GM18873 (cell line): ENCODE measurements around the gene H19.

ENCODE experiments used
- ATAC-seq: cut with Tn5 transposase; IDR thresholded peaks from one replicate; pipeline ENCODE4 v1.9.1; 2021; ENCODE audit warnings: mild to moderate bottlenecking, moderate library complexity, moderate number of reproducible peaks; ENCODE audit not compliant: unreplicated experiment, low FRiP score

H19 gene

DNA sequence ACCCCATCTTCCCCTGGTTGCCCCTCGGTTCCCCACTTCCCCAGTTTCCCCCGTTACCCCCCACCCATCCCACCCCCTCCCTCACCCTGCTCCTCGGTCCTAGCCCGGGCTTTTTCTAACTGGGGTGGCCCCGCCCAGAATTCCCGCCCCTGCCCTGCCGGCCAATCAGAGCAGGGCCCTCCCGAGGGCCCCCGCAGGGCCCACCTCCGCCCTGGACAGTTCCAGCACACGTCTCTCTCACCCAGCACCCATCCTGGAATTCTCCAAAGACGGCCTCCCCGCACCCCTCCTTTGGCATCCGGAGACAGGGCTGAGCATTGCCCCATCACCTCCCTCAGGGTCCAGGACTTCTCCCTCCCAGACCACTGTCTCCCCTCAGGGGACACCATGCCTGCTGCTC, at the start of gene H19:
Gene H19, minus strand, starts transcription at position 88 of the 400 bp plus-strand sequence.
- ATAC-seq = no peak

- ATAC-seq = no peak
These were observed 44.3 kb upstream of the H19 start for GRCh38 chr11:2041963-2042362.

DNA sequence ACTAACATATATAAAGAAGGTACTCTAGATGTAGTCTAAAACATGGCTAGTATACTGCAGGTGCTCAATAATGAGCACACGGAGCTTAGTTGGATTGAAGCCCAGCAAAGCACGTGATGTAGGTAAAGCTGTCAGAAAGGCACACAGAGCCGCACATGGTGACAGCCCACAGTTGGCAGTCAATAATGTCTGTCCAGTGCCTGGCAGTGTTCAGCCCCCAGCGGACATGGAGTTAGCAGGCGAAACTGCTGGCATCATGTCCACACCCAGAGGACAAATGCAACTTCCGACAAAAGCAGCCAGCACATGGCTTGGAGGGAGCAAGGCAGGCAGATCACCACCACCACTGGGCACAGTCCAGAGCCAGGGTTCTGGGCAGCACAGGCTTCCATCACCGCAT, 43.5 kb upstream of the H19 start:
- no peak for ATAC-seq

DNA sequence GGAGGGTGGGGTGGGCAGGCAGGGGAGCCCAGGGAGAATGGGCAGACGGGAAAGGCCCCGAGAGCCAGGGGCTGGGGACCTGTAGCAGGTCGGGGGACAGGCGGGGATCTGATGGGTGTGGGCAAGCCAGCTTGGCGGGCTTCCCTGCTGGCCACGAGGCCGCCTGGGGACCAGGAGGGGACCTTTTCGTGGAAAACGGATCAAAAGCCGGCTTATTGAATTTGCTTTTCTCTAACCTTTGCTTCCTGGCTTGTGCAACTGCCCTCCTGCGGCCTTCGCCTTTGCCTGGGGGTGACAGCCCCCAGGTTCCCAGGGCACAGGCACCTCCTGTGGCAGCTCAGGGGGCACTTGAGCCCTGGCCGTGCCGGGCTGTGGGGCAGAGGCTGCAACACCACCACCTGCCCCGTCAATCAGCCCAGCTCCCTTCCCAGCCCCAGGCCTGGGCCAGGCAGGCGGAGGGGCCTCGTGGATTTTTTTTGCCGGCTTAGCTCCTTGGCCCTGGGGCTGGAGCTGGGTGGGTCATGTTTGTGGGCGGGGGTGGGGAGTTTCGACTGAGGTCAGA, 41.6 kb upstream of the H19 start:
- no peak for ATAC-seq

GRCh38 chr11:2036863-2037486, 39.3 kb upstream of the H19 start:
- no peak for ATAC-seq

DNA sequence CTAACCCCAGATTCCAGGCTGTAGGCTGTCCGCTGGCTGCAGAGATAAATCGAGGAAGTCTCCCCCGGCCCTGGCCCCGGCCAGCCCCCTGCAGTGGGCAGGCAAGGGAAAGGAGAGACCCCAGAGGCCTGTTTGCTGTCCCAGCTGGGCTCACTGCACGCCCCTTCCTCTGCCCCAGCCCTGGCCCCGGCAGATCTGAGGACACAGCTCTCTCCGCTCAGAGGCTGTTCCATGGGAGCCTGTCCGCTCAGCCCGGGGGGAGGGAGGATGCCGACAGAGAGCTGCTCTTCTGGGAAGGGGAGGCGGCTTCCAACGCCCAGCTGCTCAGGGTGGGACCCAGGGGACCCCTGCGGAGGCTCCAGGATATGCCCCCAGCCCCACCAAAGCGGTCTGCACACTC, 37.7 kb upstream of the H19 start:
- no peak for ATAC-seq

DNA sequence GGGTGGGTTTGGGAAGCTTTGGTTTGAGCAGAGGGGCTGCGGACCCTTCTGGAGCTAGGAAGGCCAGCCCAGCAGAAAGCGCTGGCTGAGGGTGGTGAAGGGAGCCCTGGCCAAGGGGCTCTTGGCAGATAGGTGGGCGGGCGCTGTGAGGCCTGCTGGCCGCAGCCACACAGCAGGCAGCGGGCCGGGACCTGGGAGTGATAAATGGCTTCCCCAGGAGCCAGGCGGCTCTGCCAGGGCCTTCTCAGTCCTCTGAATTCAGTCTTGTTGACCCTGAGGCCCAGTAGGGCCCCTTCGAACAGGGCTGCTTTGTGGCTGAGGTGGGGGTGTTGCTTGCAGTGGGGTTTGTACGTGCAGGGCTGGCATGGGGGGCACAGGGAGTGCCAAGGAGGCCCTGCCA, 33.4 kb upstream of the H19 start:
- no peak for ATAC-seq

DNA sequence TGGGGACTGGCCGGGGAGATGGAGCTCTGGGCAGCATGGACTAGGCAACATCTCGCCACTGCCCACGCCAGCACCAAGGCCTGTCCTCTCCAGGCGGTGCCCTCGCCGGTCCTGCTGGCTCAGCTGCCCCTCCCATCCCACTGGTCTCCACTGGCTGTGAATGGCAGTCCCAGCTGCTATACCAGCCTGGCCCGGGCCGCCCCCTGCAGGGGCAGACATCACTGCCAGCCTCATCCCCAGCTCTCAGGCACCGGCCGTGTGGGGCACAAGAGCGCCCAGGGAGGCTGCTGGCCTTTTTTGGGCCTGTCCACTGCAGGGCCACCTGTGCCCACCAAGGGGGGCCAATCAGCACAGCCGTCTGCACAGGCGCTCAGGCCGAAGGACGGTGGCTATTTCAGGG, 30.1 kb upstream of the H19 start:
- no peak for ATAC-seq

GRCh38 chr11:2015025-2015424, 17.4 kb upstream of the H19 start:
- ATAC-seq = no peak

DNA sequence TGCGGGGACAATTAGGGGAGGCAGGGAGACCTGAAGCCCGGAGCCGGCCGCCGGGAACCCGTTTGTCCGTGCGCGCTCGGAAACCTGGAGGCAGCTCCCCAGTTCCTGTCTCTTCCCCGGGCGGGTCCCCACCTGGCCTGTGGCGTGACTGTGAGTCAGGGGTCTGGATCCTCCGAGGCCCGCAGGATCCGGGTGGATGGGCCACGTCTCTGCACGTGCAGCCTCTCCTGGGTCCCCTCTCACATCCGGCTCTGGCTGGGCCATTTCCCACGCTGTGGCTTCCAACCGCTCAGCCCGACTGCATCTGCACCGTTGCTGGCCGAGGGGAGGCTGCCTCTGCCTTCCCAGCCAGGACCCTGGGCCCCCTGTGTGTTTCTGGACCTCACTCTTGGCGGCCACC, 14.8 kb upstream of the H19 start:
- no peak for ATAC-seq

- ATAC-seq = no peak
These were observed 6.8 kb upstream of the H19 start for GRCh38 chr11:2004466-2004865.

DNA sequence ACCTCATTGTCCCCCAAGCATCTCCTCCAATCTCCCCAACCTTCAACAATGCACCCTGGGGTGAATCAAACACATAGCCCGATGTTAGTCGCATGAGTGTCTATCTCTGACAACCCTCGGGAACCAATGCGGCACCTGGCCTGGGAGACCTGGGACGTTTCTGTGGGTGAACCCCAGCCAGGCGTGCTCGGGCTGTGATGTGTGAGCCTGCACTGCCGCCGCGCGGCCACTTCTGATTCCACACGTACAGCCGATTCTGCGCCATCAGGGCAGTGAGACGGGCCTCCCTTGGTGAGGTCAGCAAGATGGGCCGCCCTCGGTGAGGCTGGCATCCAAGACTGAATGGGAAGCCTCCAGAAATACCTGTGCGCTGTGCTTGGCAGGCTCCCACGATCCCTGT, 5.2 kb upstream of the H19 start:
- no peak for ATAC-seq

GRCh38 chr11:2002042-2002776, 4.6 kb upstream of the H19 start:
- no peak for ATAC-seq

DNA sequence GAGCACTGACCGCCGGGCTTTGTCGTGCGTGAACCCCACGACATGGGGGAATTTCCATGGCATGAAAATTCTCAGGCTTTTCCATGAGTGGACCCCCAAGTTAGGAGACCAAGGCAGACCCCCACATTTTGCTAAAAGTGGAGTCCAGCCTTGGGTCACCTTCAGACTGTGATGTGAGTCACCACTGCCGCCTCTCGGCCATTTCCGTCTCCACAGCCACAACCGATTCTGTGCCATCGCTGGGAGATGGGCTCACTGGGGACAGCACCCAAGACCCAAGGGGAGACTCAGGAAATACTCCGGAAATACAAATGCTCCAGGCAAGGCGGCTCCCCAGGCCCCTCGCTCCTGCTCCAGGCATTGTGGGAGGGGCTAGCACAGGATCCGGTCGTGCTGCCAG, 1.2 kb upstream of the H19 start:
- ATAC-seq = no peak

DNA sequence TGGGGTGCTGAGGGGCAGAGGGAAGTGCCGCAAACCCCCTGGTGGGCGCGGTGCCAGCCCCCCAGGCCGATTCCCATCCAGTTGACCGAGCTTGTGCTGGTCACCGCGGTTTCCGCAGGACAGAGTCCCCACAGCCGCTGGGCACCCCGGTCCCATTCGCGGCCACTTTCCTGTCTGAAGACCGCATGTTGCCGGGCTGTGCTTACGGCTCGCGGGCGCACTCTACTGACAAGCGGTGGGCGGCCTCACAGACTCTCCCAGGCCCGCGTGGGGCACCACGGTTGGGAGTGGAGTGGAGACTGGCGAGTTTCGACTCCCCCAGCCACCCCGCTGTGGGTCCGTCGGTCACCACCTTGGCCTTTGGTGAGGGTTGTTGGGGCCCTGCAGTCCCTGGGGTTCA, 648 bp upstream of the H19 start:
- no peak for ATAC-seq

DNA sequence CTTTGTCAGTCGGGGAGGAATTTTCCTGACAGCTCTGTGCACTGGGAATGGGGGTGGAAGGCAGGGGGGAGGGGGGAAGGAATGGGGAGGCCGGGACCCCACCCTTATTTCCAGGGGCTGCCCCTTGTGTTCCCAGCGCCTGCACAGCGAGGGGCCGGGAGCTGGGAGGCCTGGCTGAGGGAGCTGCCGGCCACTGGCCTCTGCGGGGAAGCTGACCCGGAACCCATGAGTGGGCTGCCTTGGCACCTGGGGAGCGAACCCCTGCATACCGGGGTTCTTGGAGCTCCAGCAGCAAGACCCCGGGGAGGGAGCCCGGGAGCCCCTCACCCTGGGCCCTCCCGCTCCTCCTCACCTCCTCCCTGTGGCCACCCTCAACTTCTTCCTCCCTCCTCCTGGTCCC, 3.5 kb downstream of the H19 start:
- ATAC-seq = no peak

GRCh38 chr11:1992111-1992510, 5.5 kb downstream of the H19 start:
- no peak for ATAC-seq

DNA sequence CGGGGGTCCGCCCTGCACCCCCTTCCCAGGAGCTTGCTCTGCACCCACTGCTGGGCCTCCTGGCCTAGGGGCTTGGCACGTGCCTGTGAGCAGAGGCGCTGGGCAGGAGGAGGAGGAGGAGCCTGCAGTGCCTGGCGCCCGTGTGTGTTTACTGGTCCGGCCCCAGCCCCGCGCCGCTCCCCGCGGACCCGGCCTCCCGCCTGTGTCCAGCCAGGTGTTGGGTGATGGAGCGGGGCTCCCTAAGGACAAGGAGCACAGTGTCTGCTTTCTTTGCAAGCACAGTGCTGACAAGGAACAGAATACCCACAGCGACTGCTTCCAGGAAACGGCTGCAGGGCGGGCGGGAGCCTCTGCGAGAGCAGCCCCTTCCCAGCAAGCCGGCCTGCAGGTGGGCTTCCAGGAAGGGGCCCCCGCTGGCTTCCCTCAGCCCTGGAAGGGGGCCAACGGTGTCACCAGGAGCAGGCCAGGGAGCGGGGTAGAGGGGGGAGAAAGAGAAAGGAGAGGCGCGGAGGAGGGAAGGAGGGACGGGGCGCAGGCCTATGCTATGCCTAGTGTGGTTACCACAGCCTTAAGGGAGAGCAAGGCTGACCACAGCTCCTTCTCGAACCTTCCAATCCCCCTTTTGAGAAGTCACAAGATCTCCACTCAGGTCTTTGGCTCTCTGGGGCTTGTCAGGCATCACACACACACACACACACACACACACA, 6.6 kb downstream of the H19 start:
- ATAC-seq = no peak

- ATAC-seq = no peak
These were observed 7.7 kb downstream of the H19 start for GRCh38 chr11:1989953-1990352.

GRCh38 chr11:1988667-1989317, 8.8 kb downstream of the H19 start:
- ATAC-seq = no peak

GRCh38 chr11:1988174-1988573, 9.5 kb downstream of the H19 start:
- no peak for ATAC-seq
